PFSK-1 (cell line): ENCODE results near the gene PODN.

Source experiments
- FOXP2 ChIP-seq: optimal IDR thresholded peaks from 2 replicates; pipeline ENCODE3; 2011; ENCODE audit warnings: borderline replicate concordance, control low read depth, inconsistent platforms; ENCODE audit not compliant: insufficient read depth; ENCODE audit errors: extremely low read length, extremely low read depth
- POLR2AphosphoS5 ChIP-seq: IDR thresholded peaks from 2 replicates; pipeline ENCODE4 v1.6.1; 2012; ENCODE audit warnings: low read depth, mild to moderate bottlenecking, control low read depth, low read length, moderate library complexity
- REST ChIP-seq, 2 experiments: IDR thresholded peaks; 2 replicates each; pipeline versions ENCODE4 v1.6.1 to v1.8.0; 2011 to 2012; ENCODE audit warnings: low read depth in 2 of 2, low read length in 2 of 2, control low read depth in 1 of 2, inconsistent platforms in 1 of 2, mild to moderate bottlenecking in 1 of 2, moderate library complexity in 1 of 2; ENCODE audit not compliant: insufficient read depth in 1 of 2
- SIN3A ChIP-seq: IDR thresholded peaks from 2 replicates; pipeline ENCODE4 v1.6.1; 2012; ENCODE audit warnings: mild to moderate bottlenecking, low read length, moderate library complexity, borderline replicate concordance; ENCODE audit not compliant: insufficient read depth
- TAF1 ChIP-seq: IDR thresholded peaks from 2 replicates; pipeline ENCODE4 v1.6.1; 2012; ENCODE audit warnings: low read length, control low read depth, borderline replicate concordance; ENCODE audit not compliant: insufficient read depth

PODN gene

GRCh38 chr1:53061123-53061858 is 722 bp upstream of the PODN start:
- TF ChIP-seq SIN3A (no peak), POLR2AphosphoS5 (no peak)

- no peak for TF ChIP-seq FOXP2
- TF ChIP-seq TAF1: no peak
These were observed 937 bp downstream of the PODN start for GRCh38 chr1:53062708-53063591.

GRCh38 chr1:53063744-53064515 is 1.9 kb downstream of the PODN start:
- no peak for TF ChIP-seq REST (IDR thresholded peaks at IDR 0.05; ENCODE audit: insufficient read depth in 1 of 2, low read depth in 2 of 2, low read length in 2 of 2)
- TF ChIP-seq FOXP2: no peak
- TF ChIP-seq TAF1: no peak
- TF ChIP-seq POLR2AphosphoS5: no peak
- TF ChIP-seq SIN3A: no peak

- no peak for TF ChIP-seq FOXP2
- no peak for TF ChIP-seq SIN3A
- no peak for TF ChIP-seq REST (IDR thresholded peaks at IDR 0.05; ENCODE audit: insufficient read depth in 1 of 2, low read depth in 2 of 2, low read length in 2 of 2)
- no peak for TF ChIP-seq POLR2AphosphoS5
- TF ChIP-seq TAF1: no peak
These were observed 3.4 kb downstream of the PODN start for GRCh38 chr1:53065391-53065790.

- no peak for TF ChIP-seq POLR2AphosphoS5
- TF ChIP-seq TAF1: no peak
- TF ChIP-seq REST (IDR thresholded peaks at IDR 0.05; ENCODE audit: insufficient read depth in 1 of 2, low read depth in 2 of 2, low read length in 2 of 2): no peak
- no peak for TF ChIP-seq SIN3A
- TF ChIP-seq FOXP2: no peak
These were observed 4.5 kb downstream of the PODN start for GRCh38 chr1:53066488-53066887.
